Esophagus squamous epithelium (tissue), 5 donors: ENCODE data around the gene LRRC37A3. TPM values are rescaled to one million over a fixed set of nuclear protein-coding genes. Genes with fewer than 3 reads are reported as not detected.
A peak's percentile ranks its signal among the peaks of the same experiment; 100 is the strongest.
"Not testable (repeated sequence)": the region's sequence is repeated elsewhere in the genome, so short reads cannot be mapped to it uniquely, and the experiment has no call there.

Experiments used
- DNase-seq: peaks from one replicate; lab custom pipeline; 2025; lab: John Stamatoyannopoulos, UW
- H3K27ac ChIP-seq, 4 donors: fragments of 200-600 bp; sonication (generic); one replicate each; pipeline ENCODE4 v1.5.1; 2016 to 2019; ENCODE audit warnings: mild to moderate bottlenecking in 1 of 4
- H3K27me3 ChIP-seq, 4 donors: fragments of 200-600 bp; sonication (generic); 1 replicate in 3 of 4; 2 replicates in 1 of 4; pipeline versions ENCODE4 v1.5.1 to v1.6.0; 2017 to 2021; ENCODE audit warnings: antibody characterized with exemption in 1 of 4
- H3K36me3 ChIP-seq, 3 donors: fragments of 200-600 bp; sonication (generic); one replicate each; pipeline ENCODE4 v1.5.1; 2016 to 2019
- H3K4me1 ChIP-seq, 3 donors: fragments of 200-600 bp; sonication (generic); one replicate each; pipeline ENCODE4 v1.5.1; 2017 to 2019
- H3K4me3 ChIP-seq, 4 donors: fragments of 200-600 bp; sonication (generic); 1 replicate in 3 of 4; 2 replicates in 1 of 4; pipeline ENCODE4 v1.5.1; 2016 to 2019; ENCODE audit warnings: mild to moderate bottlenecking in 2 of 4, moderate library complexity in 1 of 4
- H3K9me3 ChIP-seq, 3 donors: fragments of 200-600 bp; sonication (generic); one replicate each; pipeline ENCODE4 v1.5.1; 2016 to 2019
- CTCF ChIP-seq, 6 experiments: fragments of 450-650 bp in 4 of 6; fragments of 200-600 bp in 2 of 6; sonication (generic) in 2 of 6; IDR thresholded peaks; one replicate each; pipeline ENCODE4 v1.5.1; 2016 to 2019; ENCODE audit warnings: antibody characterized with exemption in 6 of 6, mild to moderate bottlenecking in 4 of 6, moderate library complexity in 4 of 6
- POLR2A ChIP-seq, 4 donors: fragments of 450-650 bp; IDR thresholded peaks; one replicate each; pipeline ENCODE4 v1.6.1; 2017; ENCODE audit warnings: antibody characterized with exemption in 4 of 4, mild to moderate bottlenecking in 4 of 4, moderate library complexity in 3 of 4
- WGBS, 2 donors: methylation state at CpG; one replicate each; pipeline ENCODE4 v1.1.5; 2018; 5-methylcytosine and 5-hydroxymethylcytosine counted together
- intact Hi-C: fragments of 100-400 bp; cut with DNase I; formaldehyde crosslinking; loops from one replicate; pipeline ENCODE4 v1.15.0; 2022
- total RNA-seq, 4 donors: library from RNA; depleted of rRNA; stranded (reverse); fragments of >200 nt; gene quantifications; one replicate each; pipeline ENCODE4 v1.1.0, GENCODE V29; 2016
- donor health status: DM: yes; HTN: yes; CAD: no.

LRRC37A3 gene
- total RNA-seq, 4 donors from 2014 or later = 2.3 to 6.9 (median 3.8) TPM

GRCh38 chr17:64941045-64941444, 21.8 kb upstream of the LRRC37A3 start:
- Histone ChIP-seq H3K4me3 (no peak overlapping the region), H3K36me3 (no peaks in the 10 kb centered on the region), H3K4me1 (peaks cover 0 to 24% (median 5%) of the 10 kb centered on the region in 3 donors), H3K27ac (no peak overlapping the region), H3K27me3 (no peaks in the 10 kb centered on the region), H3K9me3 (no peaks in the 10 kb centered on the region)
- TF ChIP-seq POLR2A (IDR thresholded peaks at IDR 0.05) (no peak), CTCF (IDR thresholded peaks at IDR 0.05) (no peak)
- intact Hi-C loops = no loop called here
- WGBS, 2 donors = 91 to 93% methylated on average over 3 of the region's 3 CpGs
- DNase-seq = no peak

- TF ChIP-seq CTCF (IDR thresholded peaks at IDR 0.05) (no peak), POLR2A (IDR thresholded peaks at IDR 0.05) (no peak)
- intact Hi-C loops = no loop called here
- H3K27me3 ChIP-seq = no peaks in the 10 kb centered on the region
- no peaks in the 10 kb centered on the region for H3K9me3 ChIP-seq
- peak overlapping the region in 3 of 4 donors; percentile 44 to 79 (median 68) for H3K27ac ChIP-seq
- H3K4me1 ChIP-seq = peaks cover 0 to 24% (median 5%) of the 10 kb centered on the region in 3 donors
- 85 to 96% methylated on average over 2 to 3 of the region's 4 CpGs for WGBS, 2 donors
- no peak for DNase-seq
- H3K4me3 ChIP-seq = no peak overlapping the region
- H3K36me3 ChIP-seq = no peaks in the 10 kb centered on the region
Observed at GRCh38 chr17:64940055-64940454, 20.8 kb upstream of the LRRC37A3 start.

- TF ChIP-seq CTCF (IDR thresholded peaks at IDR 0.05) (peak; percentile 25 to 60 (median 44)), POLR2A (IDR thresholded peaks at IDR 0.05) (no peak)
- H3K27ac ChIP-seq = peak overlapping the region; percentile 62 to 79 (median 72)
- H3K9me3 ChIP-seq = no peaks in the 10 kb centered on the region
- no peaks in the 10 kb centered on the region for H3K36me3 ChIP-seq
- DNase-seq = no peak
- intact Hi-C loops = no loop called here
- H3K4me3 ChIP-seq = no peak overlapping the region
- WGBS, 2 donors = 61 to 65% methylated on average over 4 to 5 of the region's 11 CpGs
- H3K4me1 ChIP-seq = peaks cover 0 to 24% (median 5%) of the 10 kb centered on the region in 3 donors
- H3K27me3 ChIP-seq = no peaks in the 10 kb centered on the region
Observed at GRCh38 chr17:64938925-64939474, 19.7 kb upstream of the LRRC37A3 start.

- Histone ChIP-seq H3K27ac (peak overlapping the region; percentile 62 to 79 (median 72)), H3K4me1 (peaks cover 0 to 24% (median 5%) of the 10 kb centered on the region in 3 donors), H3K27me3 (no peaks in the 10 kb centered on the region), H3K9me3 (no peaks in the 10 kb centered on the region), H3K4me3 (no peak overlapping the region), H3K36me3 (no peaks in the 10 kb centered on the region)
- TF ChIP-seq CTCF (IDR thresholded peaks at IDR 0.05) = no peak
- no peak for TF ChIP-seq POLR2A (IDR thresholded peaks at IDR 0.05)
- no peak for DNase-seq
- intact Hi-C loops = no loop called here
Observed at GRCh38 chr17:64938290-64938689, 19.0 kb upstream of the LRRC37A3 start.

GRCh38 chr17:64936117-64936516, 16.8 kb upstream of the LRRC37A3 start:
- TF ChIP-seq CTCF (IDR thresholded peaks at IDR 0.05) (no peak), POLR2A (IDR thresholded peaks at IDR 0.05) (no peak)
- DNase-seq = no peak
- Histone ChIP-seq H3K36me3 (no peaks in the 10 kb centered on the region), H3K4me1 (peaks cover 0 to 24% (median 5%) of the 10 kb centered on the region in 3 donors), H3K27ac (no peak overlapping the region), H3K9me3 (no peaks in the 10 kb centered on the region), H3K27me3 (no peaks in the 10 kb centered on the region), H3K4me3 (no peak overlapping the region)
- intact Hi-C loops = no loop called here
- WGBS, 2 donors = 92 to 96% methylated on average over 4 of the region's 10 CpGs

GRCh38 chr17:64934284-64934778, 15.1 kb upstream of the LRRC37A3 start:
- H3K9me3 ChIP-seq, H3K27me3 ChIP-seq, DNase-seq, intact Hi-C loops, H3K4me3 ChIP-seq, H3K27ac ChIP-seq, H3K36me3 ChIP-seq: not testable (repeated sequence)
- WGBS, 2 donors = 81% methylated on average over 3 of the region's 6 CpGs; no CpG with 5 or more reads in 1 of the 2 donors
- peaks cover 0 to 16% (median 5%) of the 10 kb centered on the region in 3 donors for H3K4me1 ChIP-seq

GRCh38 chr17:64932850-64933249, 13.6 kb upstream of the LRRC37A3 start:
- H3K36me3 ChIP-seq, H3K4me3 ChIP-seq, H3K4me1 ChIP-seq, H3K27ac ChIP-seq, H3K9me3 ChIP-seq, intact Hi-C loops, DNase-seq, H3K27me3 ChIP-seq: not testable (repeated sequence)
- 82 to 90% methylated on average over 3 of the region's 3 CpGs for WGBS, 2 donors

GRCh38 chr17:64930374-64930773, 11.1 kb upstream of the LRRC37A3 start:
- intact Hi-C loops = not testable (repeated sequence)

More at GRCh38 chr17:64930374-64930773, 11.1 kb upstream of the LRRC37A3 start:
- H3K27ac ChIP-seq, H3K27me3 ChIP-seq, H3K4me1 ChIP-seq, H3K9me3 ChIP-seq, H3K4me3 ChIP-seq, DNase-seq, H3K36me3 ChIP-seq: not testable (repeated sequence)
- WGBS, 2 donors = 78 to 80% methylated on average over 5 to 7 of the region's 7 CpGs
